ENCODE measurements around the gene CRYBG1. TPM values are rescaled to one million over a fixed set of nuclear protein-coding genes. Genes with fewer than 3 reads are reported as not detected.
A peak's percentile ranks its signal among the peaks of the same experiment; 100 is the strongest.

CRYBG1 gene
- total and polyA plus RNA-seq, 2 of the 13 experiments (the other 11 are each of a cell fraction or from before 2014, with no cell fraction given), result 10.1 to 21.9 TPM

- TF ChIP-seq PAXIP1 (CRISPR knock-in tag; conservative IDR thresholded peaks at IDR 0.05) (peak; percentile 45; the same call in 1 of the 2 replicates), GATAD2A (CRISPR knock-in tag; IDR thresholded peaks at IDR 0.05) (peak; percentile 47; the same call in 1 of the 2 replicates), FOXA3 (CRISPR knock-in tag; IDR thresholded peaks at IDR 0.05) (peak; percentile 82; the same call in 1 of the 2 replicates), RARA (CRISPR knock-in tag; IDR thresholded peaks at IDR 0.05) (peak; percentile 26), SP5 (CRISPR knock-in tag; IDR thresholded peaks at IDR 0.05; ENCODE audit: borderline replicate concordance, low read depth) (0 out of 2 replicates have a peak, but pooled peaks have one; percentile 22), TCF7 (IDR thresholded peaks at IDR 0.05; ENCODE audit: low read depth) (peak; percentile 35; the same call in 1 of the 2 replicates), E2F5 (CRISPR knock-in tag; conservative IDR thresholded peaks at IDR 0.05) (no peak), PPARG (CRISPR knock-in tag; conservative IDR thresholded peaks at IDR 0.05) (peak; percentile 54; the same call in 1 of the 2 replicates), AHDC1 (CRISPR knock-in tag; IDR thresholded peaks at IDR 0.05; ENCODE audit: borderline replicate concordance) (peak; percentile 29; the same call in 1 of the 2 replicates), PRDM4 (CRISPR knock-in tag; IDR thresholded peaks at IDR 0.05; ENCODE audit: borderline replicate concordance) (no peak)
These were observed 187.3 kb downstream of the CRYBG1 start (continued) for GRCh38 chr6:106547601-106548453.
